ENCODE data around the gene MYL6.
"Not testable (repeated sequence)": the region's sequence is repeated elsewhere in the genome, so short reads cannot be mapped to it uniquely, and the experiment has no call there.

The MYL6 gene

DNA sequence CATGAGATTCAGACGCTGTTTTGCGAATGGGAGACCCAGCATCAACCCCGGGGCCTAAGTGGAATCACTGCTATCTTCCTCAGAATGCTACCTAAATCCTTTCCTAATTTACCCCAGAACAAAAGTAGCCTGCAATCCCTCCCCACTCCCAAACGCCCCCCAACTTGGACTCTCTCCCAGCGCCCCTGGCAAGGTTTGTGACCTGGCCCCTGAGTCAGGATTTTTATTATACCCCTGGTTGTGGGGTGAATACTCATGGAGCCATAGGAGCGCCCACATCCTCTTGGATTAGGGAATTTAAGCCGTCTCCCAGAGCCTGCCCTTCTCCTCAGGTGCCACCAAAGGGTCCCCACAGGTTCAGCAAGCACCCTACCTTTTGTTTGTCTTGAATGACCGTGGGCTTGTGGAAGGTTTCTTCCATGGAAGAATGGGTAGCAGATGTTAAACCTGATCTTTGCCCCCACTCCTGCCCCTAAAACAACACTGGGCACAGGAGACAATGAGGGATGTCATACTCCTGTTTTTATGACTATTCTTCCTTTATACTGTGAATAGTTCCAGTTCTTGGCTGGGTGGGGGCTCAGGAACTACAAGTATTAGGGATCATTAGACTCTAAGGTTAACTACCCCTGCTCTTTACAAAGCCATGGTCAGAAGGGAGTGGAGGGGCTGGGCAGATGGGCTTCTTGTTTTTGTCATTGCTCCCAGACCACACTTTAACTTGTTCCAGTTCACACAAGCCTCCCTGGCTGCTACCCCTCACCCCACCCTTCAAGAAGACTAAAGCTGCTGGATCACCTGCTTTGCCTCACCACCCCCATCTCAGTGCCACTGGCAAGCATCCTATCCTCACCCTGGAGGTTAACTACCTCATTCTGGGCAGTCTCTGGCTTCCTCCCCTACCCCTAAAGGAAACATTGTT, 5.1 kb upstream of the MYL6 start:
- H3K4me3 ChIP-seq (ENCODE audit: low read depth, low read length) = peak overlapping the region; percentile 62
- TF ChIP-seq CTCF (conservative IDR thresholded peaks at IDR 0.05; ENCODE audit: low read depth, low read length) = no peak
- no peak for DNase-seq (ENCODE audit: low read depth)

- no peak overlapping the region for H3K4me3 ChIP-seq (ENCODE audit: low read depth, low read length)
- no peak for DNase-seq (ENCODE audit: low read depth)
- no peak for TF ChIP-seq CTCF (conservative IDR thresholded peaks at IDR 0.05; ENCODE audit: low read depth, low read length)
Measured at GRCh38 chr12:56153678-56154065, 4.5 kb upstream of the MYL6 start.

DNA sequence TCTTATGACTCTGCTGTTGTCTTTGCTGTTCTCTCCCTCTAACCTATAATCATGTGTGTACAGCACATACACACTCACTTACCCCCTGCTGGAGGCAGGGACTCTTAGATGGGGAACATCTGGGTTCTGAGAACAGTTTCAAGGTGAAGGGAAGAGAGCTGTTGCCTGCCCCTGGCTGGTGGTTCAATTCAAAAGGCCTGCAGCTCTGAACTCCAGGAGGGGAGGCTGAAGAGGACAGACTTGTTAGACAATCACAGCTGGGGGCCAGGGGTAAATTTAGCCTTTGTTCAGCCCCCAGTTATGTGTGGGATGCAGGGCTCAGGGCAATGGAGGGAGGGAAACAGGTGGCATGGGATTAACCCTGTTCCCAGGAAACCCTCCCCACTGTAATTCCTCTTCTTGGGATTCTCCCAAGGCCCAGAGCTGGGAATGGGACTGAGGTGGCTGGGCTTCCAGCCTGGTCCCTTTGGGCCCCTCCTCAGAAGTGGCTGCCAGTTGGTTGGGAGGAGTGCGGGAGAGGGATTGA, 3.9 kb upstream of the MYL6 start:
- H3K4me3 ChIP-seq (ENCODE audit: low read depth, low read length) = no peak overlapping the region
- no peak for TF ChIP-seq CTCF (conservative IDR thresholded peaks at IDR 0.05; ENCODE audit: low read depth, low read length)
- peak; percentile 65 for DNase-seq (ENCODE audit: low read depth)

DNA sequence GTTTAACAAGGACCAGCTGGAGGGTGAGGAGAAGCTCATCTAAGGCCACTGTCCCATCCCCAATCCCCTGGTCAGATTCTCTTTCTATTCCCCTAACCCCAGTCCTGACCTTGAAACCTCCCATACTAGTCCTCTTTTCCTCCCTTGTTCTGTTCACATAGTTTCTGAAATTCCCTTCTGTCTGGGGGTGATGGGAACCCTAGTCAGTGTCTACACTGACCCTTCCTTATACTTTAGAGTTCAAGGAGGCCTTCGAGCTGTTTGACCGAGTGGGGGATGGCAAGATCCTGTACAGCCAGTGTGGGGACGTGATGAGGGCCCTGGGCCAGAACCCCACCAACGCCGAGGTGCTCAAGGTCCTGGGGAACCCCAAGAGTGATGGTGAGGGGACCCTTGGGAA, 3.3 kb upstream of the MYL6 start:
- DNase-seq (ENCODE audit: low read depth) = no peak
- H3K4me3 ChIP-seq (ENCODE audit: low read depth, low read length) = no peak overlapping the region
- TF ChIP-seq CTCF (conservative IDR thresholded peaks at IDR 0.05; ENCODE audit: low read depth, low read length) = no peak

- no peak for DNase-seq (ENCODE audit: low read depth)
- H3K4me3 ChIP-seq (ENCODE audit: low read depth, low read length) = no peak overlapping the region
- no peak for TF ChIP-seq CTCF (conservative IDR thresholded peaks at IDR 0.05; ENCODE audit: low read depth, low read length)
Measured at GRCh38 chr12:56155256-56155845, 2.8 kb upstream of the MYL6 start.

DNA sequence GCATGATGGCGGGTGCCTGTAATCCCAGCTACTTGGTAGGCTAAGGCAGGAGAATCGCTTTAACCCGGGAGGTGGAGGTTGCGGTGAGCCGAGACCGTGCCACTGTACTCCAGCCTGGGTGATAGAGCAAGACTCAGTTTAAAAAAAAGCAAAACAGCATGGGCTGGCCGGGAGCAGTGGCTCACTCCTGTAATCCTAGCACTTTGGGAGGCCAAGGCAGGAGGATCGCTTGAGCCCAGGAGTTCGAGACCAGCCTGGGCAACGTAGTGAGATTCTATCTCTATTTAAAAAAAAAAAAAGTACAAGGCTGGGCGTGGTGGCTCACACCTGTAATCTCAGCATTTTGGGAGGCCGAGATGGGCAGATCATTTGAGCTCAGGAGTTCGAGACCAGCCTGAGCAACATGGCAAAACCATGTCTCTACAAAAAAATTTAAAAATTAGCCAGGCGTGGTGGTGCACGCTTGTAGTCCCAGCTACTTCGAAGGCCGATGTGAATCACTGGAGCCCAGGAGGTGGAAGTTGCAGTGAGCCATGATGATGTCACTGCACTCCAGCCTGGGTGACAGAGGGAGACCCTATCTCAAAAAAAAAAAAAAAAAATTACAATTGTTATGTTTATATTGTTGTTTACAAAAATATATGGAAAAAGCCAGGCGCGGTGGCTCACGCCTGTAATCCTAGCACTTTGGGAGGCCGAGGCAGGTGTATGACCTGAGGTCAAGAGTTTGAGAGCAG, 1.5 kb upstream of the MYL6 start:
- peak overlapping the region; percentile 98 for H3K4me3 ChIP-seq (ENCODE audit: low read depth, low read length)
- not testable (repeated sequence) for DNase-seq (ENCODE audit: low read depth)

Measured in choroid plexus epithelial cell (primary cell).